ENCODE measurements around the gene MAP3K2.
"Not testable (repeated sequence)": the region's sequence is repeated elsewhere in the genome, so short reads cannot be mapped to it uniquely, and the experiment has no call there.

Gene MAP3K2

GRCh38 chr2:127413782-127414637, 26.2 kb upstream of the MAP3K2 start:
- Histone ChIP-seq H3K36me3 (ENCODE audit: control insufficient read depth in 2 of 2, insufficient read depth in 2 of 2, low read length in 2 of 2) (no peaks in the 10 kb centered on the region), H3K9ac (ENCODE audit: low read depth in 1 of 2, low read length in 2 of 2) (no peak overlapping the region), H3K27ac (ENCODE audit: low read depth in 2 of 2, low read length in 2 of 2) (no peak overlapping the region), H3K27me3 (ENCODE audit: control insufficient read depth in 2 of 2, insufficient read depth in 2 of 2, low read length in 2 of 2) (no peaks in the 10 kb centered on the region), H3K9me3 (ENCODE audit: control insufficient read depth in 2 of 2, low read length in 2 of 2) (no peaks in the 10 kb centered on the region), H3K4me1 (ENCODE audit: control insufficient read depth in 2 of 2, insufficient read depth in 2 of 2, low read length in 2 of 2) (peaks cover 10 to 13% of the 10 kb centered on the region in 2 donors), H3K4me3 (ENCODE audit: low read length in 2 of 2) (no peak overlapping the region)

- Histone ChIP-seq H3K9me3 (ENCODE audit: control insufficient read depth in 2 of 2, low read length in 2 of 2) (no peaks in the 10 kb centered on the region), H3K27ac (ENCODE audit: low read depth in 2 of 2, low read length in 2 of 2) (no peak overlapping the region), H3K27me3 (ENCODE audit: control insufficient read depth in 2 of 2, insufficient read depth in 2 of 2, low read length in 2 of 2) (no peaks in the 10 kb centered on the region), H3K4me1 (ENCODE audit: control insufficient read depth in 2 of 2, insufficient read depth in 2 of 2, low read length in 2 of 2) (peaks cover 10 to 20% of the 10 kb centered on the region in 2 donors), H3K9ac (ENCODE audit: low read depth in 1 of 2, low read length in 2 of 2) (no peak overlapping the region), H3K4me3 (ENCODE audit: low read length in 2 of 2) (no peak overlapping the region), H3K36me3 (ENCODE audit: control insufficient read depth in 2 of 2, insufficient read depth in 2 of 2, low read length in 2 of 2) (no peaks in the 10 kb centered on the region)
Measured at GRCh38 chr2:127413200-127413599, 25.4 kb upstream of the MAP3K2 start.

GRCh38 chr2:127411653-127412369, 24.0 kb upstream of the MAP3K2 start:
- no peaks in the 10 kb centered on the region for H3K27me3 ChIP-seq (ENCODE audit: control insufficient read depth in 2 of 2, insufficient read depth in 2 of 2, low read length in 2 of 2)
- peak overlapping the region in 1 of 2 donors; percentile 57 for H3K27ac ChIP-seq (ENCODE audit: low read depth in 2 of 2, low read length in 2 of 2)
- H3K9ac ChIP-seq (ENCODE audit: low read depth in 1 of 2, low read length in 2 of 2), result no peak overlapping the region
- H3K36me3 ChIP-seq (ENCODE audit: control insufficient read depth in 2 of 2, insufficient read depth in 2 of 2, low read length in 2 of 2), result no peaks in the 10 kb centered on the region
- no peak overlapping the region for H3K4me3 ChIP-seq (ENCODE audit: low read length in 2 of 2)
- peaks cover 10 to 25% of the 10 kb centered on the region in 2 donors for H3K4me1 ChIP-seq (ENCODE audit: control insufficient read depth in 2 of 2, insufficient read depth in 2 of 2, low read length in 2 of 2)
- no peaks in the 10 kb centered on the region for H3K9me3 ChIP-seq (ENCODE audit: control insufficient read depth in 2 of 2, low read length in 2 of 2)

- Histone ChIP-seq H3K27me3 (ENCODE audit: control insufficient read depth in 2 of 2, insufficient read depth in 2 of 2, low read length in 2 of 2) (no peaks in the 10 kb centered on the region), H3K4me1 (ENCODE audit: control insufficient read depth in 2 of 2, insufficient read depth in 2 of 2, low read length in 2 of 2) (peaks cover 6 to 21% of the 10 kb centered on the region in 2 donors), H3K4me3 (ENCODE audit: low read length in 2 of 2) (no peak overlapping the region), H3K9ac (ENCODE audit: low read depth in 1 of 2, low read length in 2 of 2) (peak overlapping the region in 1 of 2 donors; percentile 34), H3K36me3 (ENCODE audit: control insufficient read depth in 2 of 2, insufficient read depth in 2 of 2, low read length in 2 of 2) (no peaks in the 10 kb centered on the region), H3K9me3 (ENCODE audit: control insufficient read depth in 2 of 2, low read length in 2 of 2) (no peaks in the 10 kb centered on the region), H3K27ac (ENCODE audit: low read depth in 2 of 2, low read length in 2 of 2) (peak overlapping the region; percentile 4 to 57)
Measured at GRCh38 chr2:127410871-127411652, 23.3 kb upstream of the MAP3K2 start.

GRCh38 chr2:127409716-127410115, 21.9 kb upstream of the MAP3K2 start:
- peaks cover 2 to 23% of the 10 kb centered on the region in 2 donors for H3K4me1 ChIP-seq (ENCODE audit: control insufficient read depth in 2 of 2, insufficient read depth in 2 of 2, low read length in 2 of 2)
- not testable (repeated sequence) for H3K9me3 ChIP-seq (ENCODE audit: control insufficient read depth in 2 of 2, low read length in 2 of 2); H3K36me3 ChIP-seq (ENCODE audit: control insufficient read depth in 2 of 2, insufficient read depth in 2 of 2, low read length in 2 of 2); H3K4me3 ChIP-seq (ENCODE audit: low read length in 2 of 2); H3K27ac ChIP-seq (ENCODE audit: low read depth in 2 of 2, low read length in 2 of 2); H3K27me3 ChIP-seq (ENCODE audit: control insufficient read depth in 2 of 2, insufficient read depth in 2 of 2, low read length in 2 of 2); H3K9ac ChIP-seq (ENCODE audit: low read depth in 1 of 2, low read length in 2 of 2)

- Histone ChIP-seq H3K9ac (ENCODE audit: low read depth in 1 of 2, low read length in 2 of 2) (peak overlapping the region in 1 of 2 donors; percentile 85), H3K4me1 (ENCODE audit: control insufficient read depth in 2 of 2, insufficient read depth in 2 of 2, low read length in 2 of 2) (peaks cover 2 to 27% of the 10 kb centered on the region in 2 donors), H3K9me3 (ENCODE audit: control insufficient read depth in 2 of 2, low read length in 2 of 2) (no peaks in the 10 kb centered on the region), H3K4me3 (ENCODE audit: low read length in 2 of 2) (peak overlapping the region; percentile 64 to 73), H3K27me3 (ENCODE audit: control insufficient read depth in 2 of 2, insufficient read depth in 2 of 2, low read length in 2 of 2) (no peaks in the 10 kb centered on the region), H3K36me3 (ENCODE audit: control insufficient read depth in 2 of 2, insufficient read depth in 2 of 2, low read length in 2 of 2) (no peaks in the 10 kb centered on the region), H3K27ac (ENCODE audit: low read depth in 2 of 2, low read length in 2 of 2) (peak overlapping the region; percentile 86 to 92)
Measured at GRCh38 chr2:127408807-127409099, 21.0 kb upstream of the MAP3K2 start.

- Histone ChIP-seq H3K9me3 (ENCODE audit: control insufficient read depth in 2 of 2, low read length in 2 of 2) (no peaks in the 10 kb centered on the region), H3K36me3 (ENCODE audit: control insufficient read depth in 2 of 2, insufficient read depth in 2 of 2, low read length in 2 of 2) (no peaks in the 10 kb centered on the region), H3K27ac (ENCODE audit: low read depth in 2 of 2, low read length in 2 of 2) (peak overlapping the region; percentile 86 to 92), H3K4me1 (ENCODE audit: control insufficient read depth in 2 of 2, insufficient read depth in 2 of 2, low read length in 2 of 2) (peaks cover 2 to 27% of the 10 kb centered on the region in 2 donors), H3K9ac (ENCODE audit: low read depth in 1 of 2, low read length in 2 of 2) (peak overlapping the region; percentile 56 to 85), H3K27me3 (ENCODE audit: control insufficient read depth in 2 of 2, insufficient read depth in 2 of 2, low read length in 2 of 2) (no peaks in the 10 kb centered on the region), H3K4me3 (ENCODE audit: low read length in 2 of 2) (peak overlapping the region; percentile 64 to 73)
Measured at GRCh38 chr2:127408004-127408806, 20.4 kb upstream of the MAP3K2 start.

- no peaks in the 10 kb centered on the region for H3K27me3 ChIP-seq (ENCODE audit: control insufficient read depth in 2 of 2, insufficient read depth in 2 of 2, low read length in 2 of 2)
- no peaks in the 10 kb centered on the region for H3K36me3 ChIP-seq (ENCODE audit: control insufficient read depth in 2 of 2, insufficient read depth in 2 of 2, low read length in 2 of 2)
- peak overlapping the region; percentile 58 to 66 for H3K4me3 ChIP-seq (ENCODE audit: low read length in 2 of 2)
- peak overlapping the region; percentile 72 to 92 for H3K27ac ChIP-seq (ENCODE audit: low read depth in 2 of 2, low read length in 2 of 2)
- peak overlapping the region; percentile 46 to 63 for H3K9ac ChIP-seq (ENCODE audit: low read depth in 1 of 2, low read length in 2 of 2)
- no peaks in the 10 kb centered on the region for H3K9me3 ChIP-seq (ENCODE audit: control insufficient read depth in 2 of 2, low read length in 2 of 2)
- peaks cover 4 to 33% of the 10 kb centered on the region in 2 donors for H3K4me1 ChIP-seq (ENCODE audit: control insufficient read depth in 2 of 2, insufficient read depth in 2 of 2, low read length in 2 of 2)
Measured at GRCh38 chr2:127407661-127408003, 19.9 kb upstream of the MAP3K2 start.

GRCh38 chr2:127407091-127407490, 19.3 kb upstream of the MAP3K2 start:
- Histone ChIP-seq H3K9ac (ENCODE audit: low read depth in 1 of 2, low read length in 2 of 2) (no peak overlapping the region), H3K4me3 (ENCODE audit: low read length in 2 of 2) (no peak overlapping the region)

More at GRCh38 chr2:127407091-127407490, 19.3 kb upstream of the MAP3K2 start:
- H3K27ac ChIP-seq (ENCODE audit: low read depth in 2 of 2, low read length in 2 of 2), result peak overlapping the region in 1 of 2 donors; percentile 16
- H3K36me3 ChIP-seq (ENCODE audit: control insufficient read depth in 2 of 2, insufficient read depth in 2 of 2, low read length in 2 of 2), result no peaks in the 10 kb centered on the region
- no peaks in the 10 kb centered on the region for H3K27me3 ChIP-seq (ENCODE audit: control insufficient read depth in 2 of 2, insufficient read depth in 2 of 2, low read length in 2 of 2)
- H3K4me1 ChIP-seq (ENCODE audit: control insufficient read depth in 2 of 2, insufficient read depth in 2 of 2, low read length in 2 of 2), result peaks cover 9 to 38% of the 10 kb centered on the region in 2 donors
- H3K9me3 ChIP-seq (ENCODE audit: control insufficient read depth in 2 of 2, low read length in 2 of 2), result no peaks in the 10 kb centered on the region

Data from mucosa of rectum (tissue), 2 donors.